K562 (cell line): Measurements from ENCODE around the gene DUS4L. TPM values are rescaled to one million over a fixed set of nuclear protein-coding genes. Genes with fewer than 3 reads are reported as not detected.

Experiments used
- ATAC-seq: fragments of 200-7000 bp; cut with Tn5 transposase; 3 replicates; pipeline ENCODE4 v1.9.1; 2020; ENCODE audit warnings: moderate library complexity
- BruUV-seq: library from RNA; stranded (reverse); fragments of 400-500 nt; replicated peaks from 2 replicates; lab custom pipeline; 2021; lab: Mats Ljungman, UMichigan
- CTCF ChIA-PET: fragments of 300-600 bp; formaldehyde crosslinking; extraction: SDS; loops from one replicate; lab custom pipeline; 2021; ENCODE audit warnings: low intra/inter-chr PET ratio; lab: Yijun Ruan, JAX
- POLR2A ChIA-PET: fragments of 300-600, 350-650 bp; sonication (Branson Sonifier 250); formaldehyde crosslinking; extraction: SDS; loops from one replicate; lab custom pipeline; 2021; ENCODE audit warnings: antibody characterized with exemption, inconsistent platforms; lab: Yijun Ruan, JAX
- DNase-seq, 4 experiments: peaks; one replicate each; pipeline versions ENCODE4 v3.0.0 to v3.0.0-alpha.2; 2011 to 2018; ENCODE audit warnings: low spot score in 3 of 4, mixed read lengths in 3 of 4; ENCODE audit errors: extremely low read depth in 1 of 4
- FAIRE-seq: peaks from 2 replicates; lab custom pipeline; 2011; peaks lifted over from hg19 to GRCh38; lab: Jason Lieb, UNC
- H2AFZ ChIP-seq: 2 replicates; pipeline ENCODE4 v1.6.0; 2011; ENCODE audit warnings: low read depth, low read length, control low read depth, inconsistent platforms
- H3K27ac ChIP-seq: fragments of 200-600 bp; 3 replicates; pipeline ENCODE4 v1.8.0; 2011; ENCODE audit warnings: low read depth, mild to moderate bottlenecking, control low read depth, inconsistent platforms, low read length, moderate library complexity, mixed read lengths; ENCODE audit errors: extremely low read depth
- H3K27me3 ChIP-seq, 2 experiments: fragments of 300-600 bp in 1 of 2; 2 replicates in 1 of 2; 3 replicates in 1 of 2; pipeline versions ENCODE4 v1.6.0 to v1.8.0; 2011; ENCODE audit warnings: inconsistent platforms in 2 of 2, low read length in 2 of 2, mild to moderate bottlenecking in 1 of 2, mixed read lengths in 1 of 2, moderate library complexity in 1 of 2; ENCODE audit not compliant: control insufficient read depth in 2 of 2, insufficient read depth in 2 of 2
- H3K36me3 ChIP-seq: fragments of 300-600 bp; 3 replicates; pipeline ENCODE4 v1.8.0; 2011; ENCODE audit warnings: mild to moderate bottlenecking, low read length, inconsistent platforms; ENCODE audit not compliant: control insufficient read depth, insufficient read depth
- H3K4me1 ChIP-seq, 2 experiments: fragments of 200-600 bp in 1 of 2; replicated peaks in 1 of 2; 2 replicates in 1 of 2; 3 replicates in 1 of 2; pipeline versions ENCODE4 v1.5.1 to v1.8.0; 2011; ENCODE audit warnings: inconsistent platforms in 2 of 2, low read length in 2 of 2, mild to moderate bottlenecking in 1 of 2, mixed read lengths in 1 of 2, moderate library complexity in 1 of 2; ENCODE audit not compliant: control insufficient read depth in 2 of 2, insufficient read depth in 2 of 2
- H3K4me2 ChIP-seq: 2 replicates; pipeline ENCODE4 v1.6.1; 2011; ENCODE audit warnings: low read length, control low read depth, inconsistent platforms, mixed read lengths; ENCODE audit not compliant: insufficient read depth
- H3K4me3 ChIP-seq: fragments of 200-600 bp; sonication (generic), shearing (Covaris generic); 2 replicates; pipeline ENCODE4 v1.5.1; 2016; ENCODE audit warnings: control low read depth, inconsistent platforms
- H3K79me2 ChIP-seq: fragments of 200-600 bp; 3 replicates; pipeline ENCODE4 v1.8.0; 2011; ENCODE audit warnings: low read length, inconsistent platforms; ENCODE audit not compliant: control insufficient read depth, insufficient read depth
- H3K9ac ChIP-seq, 2 experiments: 2 replicates each; pipeline versions ENCODE4 v1.6.0 to v1.6.1; 2011; ENCODE audit warnings: low read depth in 2 of 2, low read length in 2 of 2, control low read depth in 1 of 2, inconsistent platforms in 1 of 2, mild to moderate bottlenecking in 1 of 2, mixed read lengths in 1 of 2; ENCODE audit not compliant: insufficient read depth in 1 of 2
- H3K9me1 ChIP-seq: one replicate; pipeline ENCODE4 v1.6.0; 2011; ENCODE audit warnings: inconsistent platforms, mild to moderate bottlenecking, low read length, moderate library complexity; ENCODE audit not compliant: control insufficient read depth, insufficient read depth
- H3K9me3 ChIP-seq: replicated peaks from 2 replicates; pipeline ENCODE4 v1.5.1; 2011; ENCODE audit warnings: low read depth, low read length, inconsistent platforms; ENCODE audit not compliant: control insufficient read depth, insufficient read depth
- H4K20me1 ChIP-seq: replicated peaks from 2 replicates; pipeline ENCODE4 v1.6.1; 2011; ENCODE audit warnings: low read length, inconsistent platforms, mixed read lengths; ENCODE audit not compliant: control insufficient read depth, insufficient read depth
- ARHGAP35 ChIP-seq: fragments of 450-650 bp; IDR thresholded peaks from 2 replicates; pipeline ENCODE4 v1.6.1; 2018; ENCODE audit not compliant: partially characterized antibody
- BRCA1 ChIP-seq, 2 experiments: fragments of 450-650 bp in 1 of 2; sonication (generic) in 1 of 2; formaldehyde crosslinking in 1 of 2; IDR thresholded peaks; 2 replicates each; pipeline versions ENCODE4 v1.5.0 to v1.6.1; 2017 to 2020; ENCODE audit warnings: mild to moderate bottlenecking in 1 of 2, missing genetic modification reagents in 1 of 2
- GTF2F1 ChIP-seq: IDR thresholded peaks from 2 replicates; pipeline ENCODE4 v1.6.1; 2011; ENCODE audit warnings: low read depth, low read length, improper control_type of control experiment
- HDAC6 ChIP-seq: IDR thresholded peaks from 2 replicates; pipeline ENCODE4 v1.6.1; 2012; ENCODE audit warnings: low read depth, mild to moderate bottlenecking, control low read depth, inconsistent platforms, low read length, moderate library complexity
- HDGF ChIP-seq: fragments of 450-650 bp; IDR thresholded peaks from 2 replicates; pipeline ENCODE4 v1.6.1; 2016
- HIVEP1 ChIP-seq: fragments of 250-450 bp; sonication (Bioruptor Pico); IDR thresholded peaks from 2 replicates; pipeline ENCODE4 v1.4.0; 2020; ENCODE audit warnings: mild to moderate bottlenecking
- KDM5B ChIP-seq: fragments of 200-600 bp; sonication (generic); IDR thresholded peaks from 2 replicates; pipeline ENCODE4 v1.6.1; 2012; ENCODE audit warnings: low read depth, mild to moderate bottlenecking, moderate library complexity, low read length, control low read depth, inconsistent platforms; ENCODE audit not compliant: insufficient replicate concordance
- PHF21A ChIP-seq: fragments of 450-650 bp; IDR thresholded peaks from 2 replicates; pipeline ENCODE4 v1.6.1; 2017; ENCODE audit warnings: low read depth, borderline replicate concordance
- SAFB ChIP-seq: fragments of 200-400 bp; formaldehyde crosslinking; IDR thresholded peaks from 2 replicates; pipeline ENCODE4 v1.6.1; 2017; ENCODE audit warnings: low read depth, low read length, borderline replicate concordance
- SMARCB1 ChIP-seq: IDR thresholded peaks from 2 replicates; pipeline ENCODE4 v1.6.1; 2011; ENCODE audit warnings: improper control_type of control experiment, low read depth; ENCODE audit not compliant: insufficient read length
- TSC22D4 ChIP-seq: fragments of 450-650 bp; IDR thresholded peaks from 2 replicates; pipeline ENCODE4 v1.6.1; 2016; ENCODE audit warnings: missing genetic modification characterization, missing biosample characterization, control low read depth
- ZBTB5 ChIP-seq: fragments of 450-650 bp; IDR thresholded peaks from 2 replicates; pipeline ENCODE4 v1.6.1; 2017; ENCODE audit warnings: antibody characterized with exemption
- ZKSCAN8 ChIP-seq: fragments of 200-800 bp; sonication (Bioruptor generic); IDR thresholded peaks from 2 replicates; pipeline ENCODE4 v1.6.1; 2016; ENCODE audit warnings: missing genetic modification characterization, missing compliant biosample characterization
- ZNF24 ChIP-seq: fragments of 450-650 bp; IDR thresholded peaks from 2 replicates; pipeline ENCODE4 v1.6.1; 2016
- ZNF253 ChIP-seq: fragments of 250-450 bp; sonication (Bioruptor Pico); conservative IDR thresholded peaks from 2 replicates; pipeline ENCODE4 v1.6.1; 2021; ENCODE audit warnings: mild to moderate bottlenecking
- ZNF778 ChIP-seq: fragments of 450-650 bp; formaldehyde crosslinking; IDR thresholded peaks from 2 replicates; pipeline ENCODE4 v1.4.0; 2020; ENCODE audit warnings: mild to moderate bottlenecking, moderate library complexity
- ZSCAN29 ChIP-seq: fragments of 450-650 bp; IDR thresholded peaks from 2 replicates; pipeline ENCODE4 v1.6.1; 2017
- WGBS: fragments of 100-300 bp; shearing (Covaris generic); methylation state at CpG from one replicate; pipeline ENCODE4 v1.1.6; 2016; ENCODE audit warnings: low coverage, mixed read lengths; ENCODE audit not compliant: insufficient coverage; ENCODE audit errors: missing lambda C conversion rate; 5-methylcytosine and 5-hydroxymethylcytosine counted together
- in situ Hi-C: fragments of 300-500 bp; cut with MboI; formaldehyde crosslinking; loops from 4 replicates; pipeline ENCODE4 v1.15.0; 2018; ENCODE audit warnings: inconsistent platforms, mixed read lengths
- intact Hi-C: fragments of 100-400 bp; cut with micrococcal nuclease; formaldehyde crosslinking; loops from 2 replicates; pipeline ENCODE4 v1.14.2; 2022
- polyA plus RNA-seq, 8 experiments: library from polyadenylated mRNA; depleted of rRNA in 4 of 8; stranded (reverse) in 5 of 8; unstranded in 3 of 8; fragments of >200 nt; fragmentation: Nextera tagmentation in 2 of 8; fragmentation: Illumina TruSeq in 1 of 8; extraction: Ambion mirVana in 2 of 8; extraction: Trizol in 1 of 8; gene quantifications; 2 replicates each; pipeline versions ENCODE4 v1.2.1 to v1.2.3, GENCODE V29; 2011 to 2014; ENCODE audit warnings: inconsistent platforms in 1 of 8, missing spikeins in 1 of 8
- total RNA-seq, 7 experiments: library from RNA; depleted of rRNA in 6 of 7; stranded (reverse); fragments of >200 nt in 6 of 7; fragmentation: Illumina TruSeq in 2 of 7; extraction: Trizol in 2 of 7; gene quantifications; 2 replicates each; pipeline versions ENCODE4 v1.2.1 to v1.2.3, GENCODE V29; 2011 to 2021; ENCODE audit warnings: low replicate concordance in 1 of 7
- TF ChIP-seq, protein P1 (sequence below), 2 experiments: fragments of 450-650 bp; IDR thresholded peaks; 2 replicates each; pipeline ENCODE4 v1.6.1; 2016
- TF ChIP-seq, protein P2 (sequence below): IDR thresholded peaks from 3 replicates; pipeline ENCODE4 v1.6.1; 2011; ENCODE audit warnings: borderline replicate concordance, mild to moderate bottlenecking; ENCODE audit not compliant: insufficient read length, insufficient read depth
- TF ChIP-seq, protein P3 (sequence below): fragments of 250-450 bp; sonication (Bioruptor Pico); IDR thresholded peaks from 2 replicates; pipeline ENCODE4 v1.9.0; 2021; ENCODE audit warnings: mild to moderate bottlenecking

The DUS4L gene
- total and polyA plus RNA-seq, 9 of the 15 experiments (the other 6 are each of a cell fraction or from before 2014, with no cell fraction given): 12.2 to 33.6 (median 28.6) TPM

DNA sequence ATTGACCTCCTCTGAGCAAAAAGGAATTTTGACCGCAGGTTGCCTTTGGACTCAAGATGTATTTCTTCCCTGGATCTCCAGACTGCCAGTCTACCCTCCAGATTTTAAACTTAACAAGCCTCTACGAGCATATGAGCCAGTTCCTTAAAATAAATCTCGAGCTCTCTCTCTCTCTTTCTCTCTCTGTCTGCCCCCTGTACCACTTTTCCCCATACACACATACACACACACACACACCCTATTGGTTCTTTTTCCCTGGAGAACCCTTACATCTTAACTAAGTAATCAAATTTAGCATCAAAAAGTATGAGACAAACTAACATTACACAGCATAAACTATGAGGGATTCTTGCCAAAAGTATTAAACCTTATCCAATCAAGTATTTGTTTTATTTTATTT lies 27.6 kb downstream of the DUS4L start:
- FAIRE-seq (no peak), ATAC-seq (no peak), DNase-seq (no peak)
- Histone ChIP-seq H4K20me1 (no peaks in the 10 kb centered on the region), H3K27ac (no peak overlapping the region), H3K9me3 (no peaks in the 10 kb centered on the region), H3K9ac (no peak overlapping the region), H3K9me1 (no peaks in the 10 kb centered on the region), H3K79me2 (peaks cover 10% of the 10 kb centered on the region; the same call in 2 of the 3 replicates), H3K36me3 (peaks cover 65% of the 10 kb centered on the region), H3K4me1 (no peaks in the 10 kb centered on the region), H2AFZ (no peak overlapping the region), H3K27me3 (no peaks in the 10 kb centered on the region), H3K4me2 (no peak overlapping the region), H3K4me3 (no peak overlapping the region)
- BruUV-seq: no TSS peak
- 89% methylated on average over 3 of the region's 3 CpGs for WGBS
- intact Hi-C loops (no loop called here), in situ Hi-C loops (no loop called here)
- CTCF ChIA-PET: no interaction called here
- POLR2A ChIA-PET: interaction anchor here (2.2 kb wide), 1 partner anchor 9 kb away, joined by 12 read pairs; no protein-coding TSS in a partner anchor
- TF ChIP-seq ZKSCAN8 (CRISPR knock-in tag) (no peak), PHF21A (no peak), SMARCB1 (no peak), ARHGAP35 (no peak), ZNF778 (CRISPR knock-in tag) (no peak), ZNF24 (no peak), ZBTB5 (no peak), HDGF (no peak), HIVEP1 (no peak), GTF2F1 (no peak), SAFB (no peak), BRCA1 (IDR thresholded peaks at IDR 0.05) (no peak), BRCA1 (CRISPR knock-in tag; IDR thresholded peaks at IDR 0.05) (no peak), KDM5B (no peak), HDAC6 (no peak), ZNF253 (no peak), ZSCAN29 (no peak), TSC22D4 (tag) (no peak)
- TF ChIP-seq, protein P1, sequence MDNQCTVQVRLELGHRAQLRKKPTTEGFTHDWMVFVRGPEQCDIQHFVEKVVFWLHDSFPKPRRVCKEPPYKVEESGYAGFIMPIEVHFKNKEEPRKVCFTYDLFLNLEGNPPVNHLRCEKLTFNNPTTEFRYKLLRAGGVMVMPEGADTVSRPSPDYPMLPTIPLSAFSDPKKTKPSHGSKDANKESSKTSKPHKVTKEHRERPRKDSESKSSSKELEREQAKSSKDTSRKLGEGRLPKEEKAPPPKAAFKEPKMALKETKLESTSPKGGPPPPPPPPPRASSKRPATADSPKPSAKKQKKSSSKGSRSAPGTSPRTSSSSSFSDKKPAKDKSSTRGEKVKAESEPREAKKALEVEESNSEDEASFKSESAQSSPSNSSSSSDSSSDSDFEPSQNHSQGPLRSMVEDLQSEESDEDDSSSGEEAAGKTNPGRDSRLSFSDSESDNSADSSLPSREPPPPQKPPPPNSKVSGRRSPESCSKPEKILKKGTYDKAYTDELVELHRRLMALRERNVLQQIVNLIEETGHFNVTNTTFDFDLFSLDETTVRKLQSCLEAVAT (IDR thresholded peaks at IDR 0.05): no peak
- TF ChIP-seq, protein P2, sequence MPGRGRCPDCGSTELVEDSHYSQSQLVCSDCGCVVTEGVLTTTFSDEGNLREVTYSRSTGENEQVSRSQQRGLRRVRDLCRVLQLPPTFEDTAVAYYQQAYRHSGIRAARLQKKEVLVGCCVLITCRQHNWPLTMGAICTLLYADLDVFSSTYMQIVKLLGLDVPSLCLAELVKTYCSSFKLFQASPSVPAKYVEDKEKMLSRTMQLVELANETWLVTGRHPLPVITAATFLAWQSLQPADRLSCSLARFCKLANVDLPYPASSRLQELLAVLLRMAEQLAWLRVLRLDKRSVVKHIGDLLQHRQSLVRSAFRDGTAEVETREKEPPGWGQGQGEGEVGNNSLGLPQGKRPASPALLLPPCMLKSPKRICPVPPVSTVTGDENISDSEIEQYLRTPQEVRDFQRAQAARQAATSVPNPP: no peak
- TF ChIP-seq, protein P3, sequence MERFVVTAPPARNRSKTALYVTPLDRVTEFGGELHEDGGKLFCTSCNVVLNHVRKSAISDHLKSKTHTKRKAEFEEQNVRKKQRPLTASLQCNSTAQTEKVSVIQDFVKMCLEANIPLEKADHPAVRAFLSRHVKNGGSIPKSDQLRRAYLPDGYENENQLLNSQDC (CRISPR knock-in tag): no peak
- TF ChIP-seq, all 486 proteins: peak for 0
